SU-DHL-6 (cell line): ENCODE measurements around the gene AKR1C1.
"Not testable (repeated sequence)": the region's sequence is repeated elsewhere in the genome, so short reads cannot be mapped to it uniquely, and the experiment has no call there.

Experiments
- CTCF ChIP-seq: fragments of 200-600 bp; sonication (generic); IDR thresholded peaks from one replicate; pipeline ENCODE4 v1.5.1; 2017; ENCODE audit warnings: antibody characterized with exemption, mild to moderate bottlenecking, low read length, moderate library complexity; ENCODE audit not compliant: insufficient read depth, poor library complexity, severe bottlenecking
- EZH2phosphoT487 ChIP-seq: fragments of 200-600 bp; sonication (generic), shearing (Covaris generic); conservative IDR thresholded peaks from 2 replicates; pipeline ENCODE4 v1.6.1; 2018; ENCODE audit warnings: mild to moderate bottlenecking, antibody characterized with exemption, low read length, moderate library complexity, mixed read lengths

- not testable (repeated sequence) for TF ChIP-seq CTCF, EZH2phosphoT487
Observed at GRCh38 chr10:4962876-4963814, at the start of gene AKR1C1.
